HepG2 (cell line): Measurements from ENCODE around the gene TRMU. TPM values are rescaled to one million over a fixed set of nuclear protein-coding genes. Genes with fewer than 3 reads are reported as not detected.

ENCODE experiments used
- ATAC-seq: fragments of 200-7000 bp; cut with Tn5 transposase; 3 replicates; pipeline ENCODE4 v1.9.1; 2020; ENCODE audit warnings: mild to moderate bottlenecking, moderate library complexity
- BruUV-seq: library from RNA; stranded (reverse); fragments of 400-500 nt; replicated peaks from 2 replicates; lab custom pipeline; 2021; lab: Mats Ljungman, UMichigan
- CTCF ChIA-PET: fragments of 300-600 bp; formaldehyde crosslinking; extraction: SDS; loops from one replicate; lab custom pipeline; 2021; ENCODE audit warnings: low total read pairs, inconsistent platforms, low intra/inter-chr PET ratio; lab: Yijun Ruan, JAX
- POLR2A ChIA-PET: fragments of 350-600 bp; sonication (Branson Sonifier 250); formaldehyde crosslinking; loops from one replicate; lab custom pipeline; 2020; ENCODE audit warnings: antibody characterized with exemption, inconsistent platforms; lab: Yijun Ruan, JAX
- DNase-seq: peaks from one replicate; pipeline ENCODE4 v3.0.0-alpha.2; 2015; ENCODE audit warnings: low spot score
- FAIRE-seq: peaks from 3 replicates; lab custom pipeline; 2011; peaks lifted over from hg19 to GRCh38; lab: Jason Lieb, UNC
- H2AFZ ChIP-seq: one replicate; pipeline ENCODE4 v1.6.1; 2011; ENCODE audit warnings: low read length, inconsistent platforms
- H3K27ac ChIP-seq: fragments of 300-600 bp; 3 replicates; pipeline ENCODE4 v1.8.0; 2011; ENCODE audit warnings: mixed run types, mild to moderate bottlenecking, mixed read lengths, low read length, inconsistent platforms; ENCODE audit not compliant: insufficient read depth; ENCODE audit errors: extremely low read length
- H3K27me3 ChIP-seq, 2 experiments: fragments of 200-600 bp in 1 of 2; 2 replicates in 1 of 2; 3 replicates in 1 of 2; pipeline versions ENCODE4 v1.6.0 to v1.8.0; 2011; ENCODE audit warnings: low read length in 2 of 2, mild to moderate bottlenecking in 2 of 2, moderate library complexity in 2 of 2, inconsistent platforms in 1 of 2; ENCODE audit not compliant: insufficient read depth in 2 of 2, control insufficient read depth in 1 of 2
- H3K36me3 ChIP-seq, 2 experiments: fragments of 200-600 bp in 1 of 2; replicated peaks in 1 of 2; 2 replicates in 1 of 2; 3 replicates in 1 of 2; pipeline versions ENCODE4 v1.5.1 to v1.8.0; 2011; ENCODE audit warnings: low read length in 2 of 2, inconsistent platforms in 1 of 2; ENCODE audit not compliant: insufficient read depth in 2 of 2, control insufficient read depth in 1 of 2
- H3K4me1 ChIP-seq: 2 replicates; pipeline ENCODE4 v1.5.1; 2012; ENCODE audit warnings: low read length, inconsistent platforms; ENCODE audit not compliant: insufficient read depth
- H3K4me2 ChIP-seq: 2 replicates; pipeline ENCODE4 v1.6.0; 2011; ENCODE audit warnings: low read depth, low read length, inconsistent platforms
- H3K4me3 ChIP-seq, 3 experiments: fragments of 200-600 bp in 1 of 3; sonication (generic), shearing (Covaris generic) in 1 of 3; replicated peaks in 1 of 3; 2 replicates each; pipeline ENCODE4 v1.5.1; 2011 to 2016; ENCODE audit warnings: low read length in 3 of 3, inconsistent platforms in 2 of 3, low read depth in 2 of 3, mild to moderate bottlenecking in 2 of 3, control low read depth in 1 of 3, mixed read lengths in 1 of 3; ENCODE audit not compliant: insufficient read depth in 1 of 3
- H3K79me2 ChIP-seq: one replicate; pipeline ENCODE4 v1.6.1; 2011; ENCODE audit warnings: low read length, inconsistent platforms; ENCODE audit not compliant: insufficient read depth
- H3K9ac ChIP-seq: 2 replicates; pipeline ENCODE4 v1.6.0; 2011; ENCODE audit warnings: mild to moderate bottlenecking, low read depth, low read length, inconsistent platforms; ENCODE audit not compliant: insufficient read depth
- H3K9me3 ChIP-seq: 2 replicates; pipeline ENCODE4 v1.5.1; 2012; ENCODE audit warnings: mild to moderate bottlenecking, low read length
- H4K20me1 ChIP-seq: 2 replicates; pipeline ENCODE4 v1.6.0; 2011; ENCODE audit warnings: inconsistent platforms, mild to moderate bottlenecking, low read length, moderate library complexity; ENCODE audit not compliant: insufficient read depth
- ONECUT2 ChIP-seq: sonication (generic); formaldehyde crosslinking; IDR thresholded peaks from 2 replicates; pipeline ENCODE4 v1.4.0; 2020; ENCODE audit warnings: missing genetic modification reagents
- TMF1 ChIP-seq: sonication (generic); formaldehyde crosslinking; IDR thresholded peaks from 2 replicates; pipeline ENCODE4 v1.8.1; 2022; ENCODE audit warnings: low read depth, missing genetic modification reagents
- ZNF207 ChIP-seq: fragments of 450-650 bp; IDR thresholded peaks from 2 replicates; pipeline ENCODE4 v1.6.1; 2016; ENCODE audit warnings: antibody characterized with exemption, borderline replicate concordance
- ZNF296 ChIP-seq: sonication (generic); formaldehyde crosslinking; conservative IDR thresholded peaks from 2 replicates; pipeline ENCODE4 v1.5.0; 2020; ENCODE audit warnings: mild to moderate bottlenecking, missing genetic modification reagents
- ZNF563 ChIP-seq: sonication (generic); formaldehyde crosslinking; IDR thresholded peaks from 2 replicates; pipeline ENCODE4 v1.8.0; 2022; ENCODE audit warnings: mild to moderate bottlenecking, moderate library complexity, missing genetic modification reagents
- WGBS: methylation state at CpG from one replicate; pipeline ENCODE4 v1.1.6; 2017; ENCODE audit warnings: low lambda C conversion rate; 5-methylcytosine and 5-hydroxymethylcytosine counted together
- in situ Hi-C: cut with HindIII; loops from 2 replicates; pipeline ENCODE4 v1.10.0; 2017; ENCODE audit warnings: low pct_unique_long_range_greater_than_20kb; ENCODE audit not compliant: extremely low pct_ligation_motif_present
- intact Hi-C: fragments of 100-400 bp; cut with micrococcal nuclease; formaldehyde crosslinking; loops from one replicate; pipeline ENCODE4 v1.10.0; 2022; ENCODE audit not compliant: unreplicated experiment
- polyA plus RNA-seq, 8 experiments: library from polyadenylated mRNA; depleted of rRNA in 3 of 8; stranded (reverse) in 7 of 8; unstranded in 1 of 8; fragments of >200 nt; fragmentation: Illumina TruSeq in 4 of 8; extraction: Trizol in 4 of 8; gene quantifications; 2 replicates each; pipeline versions ENCODE4 v1.2.1 to v1.2.3, GENCODE V29; 2011 to 2016; ENCODE audit warnings: low read depth in 4 of 8, missing spikeins in 1 of 8, mixed read lengths in 1 of 8; ENCODE audit not compliant: insufficient read depth in 1 of 8
- total RNA-seq, 5 experiments: library from RNA; depleted of rRNA; stranded (reverse); fragments of >200 nt; fragmentation: Illumina TruSeq; extraction: Trizol; gene quantifications; 2 replicates each; pipeline ENCODE4 v1.2.3, GENCODE V29; 2016; ENCODE audit warnings: low read depth in 1 of 5
- TF ChIP-seq, protein P1 (sequence below): sonication (generic); formaldehyde crosslinking; IDR thresholded peaks from 2 replicates; pipeline ENCODE4 v1.5.0; 2020; ENCODE audit warnings: mild to moderate bottlenecking, missing genetic modification reagents
- TF ChIP-seq, protein P2 (sequence below): sonication (generic); formaldehyde crosslinking; IDR thresholded peaks from 2 replicates; pipeline ENCODE4 v1.4.0; 2020; ENCODE audit warnings: mild to moderate bottlenecking, missing genetic modification reagents
- TF ChIP-seq, protein P3 (sequence below): sonication (generic); formaldehyde crosslinking; IDR thresholded peaks from 2 replicates; pipeline ENCODE4 v1.4.0; 2020; ENCODE audit warnings: missing genetic modification reagents

The TRMU gene
- total and polyA plus RNA-seq, 2 of the 13 experiments (the other 11 are each of a cell fraction or from before 2014, with no cell fraction given): 31.0 to 50.2 TPM

DNA sequence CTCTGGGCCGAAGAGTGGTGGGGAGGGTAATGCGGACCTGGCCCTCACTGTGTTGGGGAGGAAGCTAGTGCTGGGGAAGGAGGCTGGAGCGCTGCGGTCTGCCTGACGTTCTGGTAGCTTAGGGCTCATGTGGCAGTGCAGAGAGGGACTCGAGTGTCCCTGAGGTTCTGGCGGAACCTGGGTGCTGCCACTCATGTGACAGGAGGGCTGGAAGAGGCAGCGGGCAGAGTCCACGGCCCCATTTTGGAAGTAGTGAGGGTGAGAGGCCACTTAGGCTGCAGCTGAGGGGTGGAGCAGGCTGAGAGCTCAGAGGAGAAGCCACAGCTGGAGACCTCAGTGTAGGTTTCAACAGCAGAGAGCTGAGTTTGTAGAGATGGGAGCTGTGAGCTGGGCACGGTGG is 16.2 kb upstream of the TRMU start (continued):
- TF ChIP-seq, protein P1, sequence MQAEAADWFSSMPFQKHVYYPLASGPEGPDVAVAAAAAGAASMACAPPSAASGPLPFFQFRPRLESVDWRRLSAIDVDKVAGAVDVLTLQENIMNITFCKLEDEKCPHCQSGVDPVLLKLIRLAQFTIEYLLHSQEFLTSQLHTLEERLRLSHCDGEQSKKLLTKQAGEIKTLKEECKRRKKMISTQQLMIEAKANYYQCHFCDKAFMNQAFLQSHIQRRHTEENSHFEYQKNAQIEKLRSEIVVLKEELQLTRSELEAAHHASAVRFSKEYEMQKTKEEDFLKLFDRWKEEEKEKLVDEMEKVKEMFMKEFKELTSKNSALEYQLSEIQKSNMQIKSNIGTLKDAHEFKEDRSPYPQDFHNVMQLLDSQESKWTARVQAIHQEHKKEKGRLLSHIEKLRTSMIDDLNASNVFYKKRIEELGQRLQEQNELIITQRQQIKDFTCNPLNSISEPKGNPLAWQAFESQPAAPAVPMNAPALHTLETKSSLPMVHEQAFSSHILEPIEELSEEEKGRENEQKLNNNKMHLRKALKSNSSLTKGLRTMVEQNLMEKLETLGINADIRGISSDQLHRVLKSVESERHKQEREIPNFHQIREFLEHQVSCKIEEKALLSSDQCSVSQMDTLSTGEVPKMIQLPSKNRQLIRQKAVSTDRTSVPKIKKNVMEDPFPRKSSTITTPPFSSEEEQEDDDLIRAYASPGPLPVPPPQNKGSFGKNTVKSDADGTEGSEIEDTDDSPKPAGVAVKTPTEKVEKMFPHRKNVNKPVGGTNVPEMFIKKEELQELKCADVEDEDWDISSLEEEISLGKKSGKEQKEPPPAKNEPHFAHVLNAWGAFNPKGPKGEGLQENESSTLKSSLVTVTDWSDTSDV: no peak
- TF ChIP-seq ZNF207: no peak
- TF ChIP-seq TMF1 (CRISPR knock-in tag): no peak

DNA sequence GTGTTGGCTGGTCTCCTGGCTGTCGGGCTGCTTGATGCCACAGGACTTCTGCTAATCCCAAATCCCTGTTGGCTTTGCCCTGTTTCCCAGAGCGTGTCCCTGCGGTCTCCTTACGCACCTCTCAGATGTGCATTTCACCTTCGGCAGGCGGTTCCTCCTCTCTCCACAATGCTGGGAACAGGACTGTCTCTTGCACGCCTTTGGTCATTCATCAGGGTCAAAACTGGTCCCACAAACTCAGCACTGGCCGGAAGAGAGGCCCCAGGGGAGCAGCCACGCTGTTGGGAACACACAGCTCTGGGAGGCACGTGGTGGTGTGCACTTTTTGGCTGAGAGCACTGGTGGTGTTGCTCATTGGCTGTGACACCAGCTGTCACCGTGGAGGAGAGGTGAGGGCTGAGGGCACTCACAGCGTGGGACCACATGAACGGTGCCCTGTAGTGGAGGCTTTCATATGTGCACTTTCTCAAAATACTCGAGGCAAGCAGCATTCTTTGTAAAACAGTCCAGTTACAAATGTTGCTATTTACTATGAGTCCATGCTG is 15.3 kb upstream of the TRMU start:
- ATAC-seq: no peak
- intact Hi-C loops (no loop called here), in situ Hi-C loops (no loop called here)
- Histone ChIP-seq H3K27ac (no peak overlapping the region), H3K27me3 (no peaks in the 10 kb centered on the region), H2AFZ (no peak overlapping the region), H3K9me3 (no peaks in the 10 kb centered on the region), H3K4me3 (no peak overlapping the region), H4K20me1 (no peaks in the 10 kb centered on the region), H3K4me1 (no peaks in the 10 kb centered on the region), H3K9ac (no peak overlapping the region), H3K79me2 (no peaks in the 10 kb centered on the region), H3K4me2 (no peak overlapping the region), H3K36me3 (peaks cover 12 to 78% of the 10 kb centered on the region in 2 experiments)
- WGBS: 97% methylated on average over 14 of the region's 14 CpGs
- DNase-seq: no peak
- ChIA-PET POLR2A (no interaction called here), CTCF (no interaction called here)
- no TSS peak for BruUV-seq
- FAIRE-seq: no peak
- TF ChIP-seq ZNF296 (CRISPR knock-in tag) (no peak), ZNF563 (CRISPR knock-in tag) (no peak), ONECUT2 (CRISPR knock-in tag) (no peak)
- TF ChIP-seq, protein P2, sequence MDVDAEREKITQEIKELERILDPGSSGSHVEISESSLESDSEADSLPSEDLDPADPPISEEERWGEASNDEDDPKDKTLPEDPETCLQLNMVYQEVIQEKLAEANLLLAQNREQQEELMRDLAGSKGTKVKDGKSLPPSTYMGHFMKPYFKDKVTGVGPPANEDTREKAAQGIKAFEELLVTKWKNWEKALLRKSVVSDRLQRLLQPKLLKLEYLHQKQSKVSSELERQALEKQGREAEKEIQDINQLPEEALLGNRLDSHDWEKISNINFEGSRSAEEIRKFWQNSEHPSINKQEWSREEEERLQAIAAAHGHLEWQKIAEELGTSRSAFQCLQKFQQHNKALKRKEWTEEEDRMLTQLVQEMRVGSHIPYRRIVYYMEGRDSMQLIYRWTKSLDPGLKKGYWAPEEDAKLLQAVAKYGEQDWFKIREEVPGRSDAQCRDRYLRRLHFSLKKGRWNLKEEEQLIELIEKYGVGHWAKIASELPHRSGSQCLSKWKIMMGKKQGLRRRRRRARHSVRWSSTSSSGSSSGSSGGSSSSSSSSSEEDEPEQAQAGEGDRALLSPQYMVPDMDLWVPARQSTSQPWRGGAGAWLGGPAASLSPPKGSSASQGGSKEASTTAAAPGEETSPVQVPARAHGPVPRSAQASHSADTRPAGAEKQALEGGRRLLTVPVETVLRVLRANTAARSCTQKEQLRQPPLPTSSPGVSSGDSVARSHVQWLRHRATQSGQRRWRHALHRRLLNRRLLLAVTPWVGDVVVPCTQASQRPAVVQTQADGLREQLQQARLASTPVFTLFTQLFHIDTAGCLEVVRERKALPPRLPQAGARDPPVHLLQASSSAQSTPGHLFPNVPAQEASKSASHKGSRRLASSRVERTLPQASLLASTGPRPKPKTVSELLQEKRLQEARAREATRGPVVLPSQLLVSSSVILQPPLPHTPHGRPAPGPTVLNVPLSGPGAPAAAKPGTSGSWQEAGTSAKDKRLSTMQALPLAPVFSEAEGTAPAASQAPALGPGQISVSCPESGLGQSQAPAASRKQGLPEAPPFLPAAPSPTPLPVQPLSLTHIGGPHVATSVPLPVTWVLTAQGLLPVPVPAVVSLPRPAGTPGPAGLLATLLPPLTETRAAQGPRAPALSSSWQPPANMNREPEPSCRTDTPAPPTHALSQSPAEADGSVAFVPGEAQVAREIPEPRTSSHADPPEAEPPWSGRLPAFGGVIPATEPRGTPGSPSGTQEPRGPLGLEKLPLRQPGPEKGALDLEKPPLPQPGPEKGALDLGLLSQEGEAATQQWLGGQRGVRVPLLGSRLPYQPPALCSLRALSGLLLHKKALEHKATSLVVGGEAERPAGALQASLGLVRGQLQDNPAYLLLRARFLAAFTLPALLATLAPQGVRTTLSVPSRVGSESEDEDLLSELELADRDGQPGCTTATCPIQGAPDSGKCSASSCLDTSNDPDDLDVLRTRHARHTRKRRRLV: no peak
- TF ChIP-seq, protein P3, sequence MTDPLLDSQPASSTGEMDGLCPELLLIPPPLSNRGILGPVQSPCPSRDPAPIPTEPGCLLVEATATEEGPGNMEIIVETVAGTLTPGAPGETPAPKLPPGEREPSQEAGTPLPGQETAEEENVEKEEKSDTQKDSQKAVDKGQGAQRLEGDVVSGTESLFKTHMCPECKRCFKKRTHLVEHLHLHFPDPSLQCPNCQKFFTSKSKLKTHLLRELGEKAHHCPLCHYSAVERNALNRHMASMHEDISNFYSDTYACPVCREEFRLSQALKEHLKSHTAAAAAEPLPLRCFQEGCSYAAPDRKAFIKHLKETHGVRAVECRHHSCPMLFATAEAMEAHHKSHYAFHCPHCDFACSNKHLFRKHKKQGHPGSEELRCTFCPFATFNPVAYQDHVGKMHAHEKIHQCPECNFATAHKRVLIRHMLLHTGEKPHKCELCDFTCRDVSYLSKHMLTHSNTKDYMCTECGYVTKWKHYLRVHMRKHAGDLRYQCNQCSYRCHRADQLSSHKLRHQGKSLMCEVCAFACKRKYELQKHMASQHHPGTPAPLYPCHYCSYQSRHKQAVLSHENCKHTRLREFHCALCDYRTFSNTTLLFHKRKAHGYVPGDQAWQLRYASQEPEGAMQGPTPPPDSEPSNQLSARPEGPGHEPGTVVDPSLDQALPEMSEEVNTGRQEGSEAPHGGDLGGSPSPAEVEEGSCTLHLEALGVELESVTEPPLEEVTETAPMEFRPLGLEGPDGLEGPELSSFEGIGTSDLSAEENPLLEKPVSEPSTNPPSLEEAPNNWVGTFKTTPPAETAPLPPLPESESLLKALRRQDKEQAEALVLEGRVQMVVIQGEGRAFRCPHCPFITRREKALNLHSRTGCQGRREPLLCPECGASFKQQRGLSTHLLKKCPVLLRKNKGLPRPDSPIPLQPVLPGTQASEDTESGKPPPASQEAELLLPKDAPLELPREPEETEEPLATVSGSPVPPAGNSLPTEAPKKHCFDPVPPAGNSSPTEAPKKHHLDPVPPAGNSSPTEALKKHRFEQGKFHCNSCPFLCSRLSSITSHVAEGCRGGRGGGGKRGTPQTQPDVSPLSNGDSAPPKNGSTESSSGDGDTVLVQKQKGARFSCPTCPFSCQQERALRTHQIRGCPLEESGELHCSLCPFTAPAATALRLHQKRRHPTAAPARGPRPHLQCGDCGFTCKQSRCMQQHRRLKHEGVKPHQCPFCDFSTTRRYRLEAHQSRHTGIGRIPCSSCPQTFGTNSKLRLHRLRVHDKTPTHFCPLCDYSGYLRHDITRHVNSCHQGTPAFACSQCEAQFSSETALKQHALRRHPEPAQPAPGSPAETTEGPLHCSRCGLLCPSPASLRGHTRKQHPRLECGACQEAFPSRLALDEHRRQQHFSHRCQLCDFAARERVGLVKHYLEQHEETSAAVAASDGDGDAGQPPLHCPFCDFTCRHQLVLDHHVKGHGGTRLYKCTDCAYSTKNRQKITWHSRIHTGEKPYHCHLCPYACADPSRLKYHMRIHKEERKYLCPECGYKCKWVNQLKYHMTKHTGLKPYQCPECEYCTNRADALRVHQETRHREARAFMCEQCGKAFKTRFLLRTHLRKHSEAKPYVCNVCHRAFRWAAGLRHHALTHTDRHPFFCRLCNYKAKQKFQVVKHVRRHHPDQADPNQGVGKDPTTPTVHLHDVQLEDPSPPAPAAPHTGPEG: no peak
